H9 (cell line): ENCODE results near the gene CHMP1A. TPM values are rescaled to one million over a fixed set of nuclear protein-coding genes. Genes with fewer than 3 reads are reported as not detected.

ENCODE experiments used
- DNase-seq: peaks from one replicate; pipeline ENCODE4 v3.0.0-alpha.2; 2017
- H2AFZ ChIP-seq: one replicate; pipeline ENCODE4 v1.6.1; 2013; ENCODE audit warnings: mild to moderate bottlenecking, low read length, control low read depth, moderate library complexity
- H2AK5ac ChIP-seq: 2 replicates; pipeline ENCODE4 v1.6.1; 2013; ENCODE audit warnings: low read length, control low read depth, mixed read lengths; ENCODE audit not compliant: insufficient read length
- H2BK120ac ChIP-seq: one replicate; pipeline ENCODE4 v1.6.1; 2013; ENCODE audit warnings: low read depth, mild to moderate bottlenecking, low read length, control low read depth, inconsistent platforms; ENCODE audit not compliant: poor library complexity, severe bottlenecking
- H2BK12ac ChIP-seq: 2 replicates; pipeline ENCODE4 v1.6.1; 2013; ENCODE audit warnings: low read length, control low read depth, mixed read lengths, low read depth; ENCODE audit not compliant: insufficient read length
- H2BK15ac ChIP-seq: 2 replicates; pipeline ENCODE4 v1.6.1; 2013; ENCODE audit warnings: low read depth, low read length, control low read depth
- H2BK20ac ChIP-seq: one replicate; pipeline ENCODE4 v1.6.1; 2013; ENCODE audit warnings: low read depth, mild to moderate bottlenecking, low read length, control low read depth, inconsistent platforms; ENCODE audit not compliant: poor library complexity, severe bottlenecking
- H2BK5ac ChIP-seq: 2 replicates; pipeline ENCODE4 v1.6.1; 2013; ENCODE audit warnings: low read length, control low read depth, mixed read lengths; ENCODE audit not compliant: insufficient read length
- H3K14ac ChIP-seq: 2 replicates; pipeline ENCODE4 v1.6.1; 2013; ENCODE audit warnings: low read length, control low read depth; ENCODE audit not compliant: insufficient read depth
- H3K18ac ChIP-seq: 2 replicates; pipeline ENCODE4 v1.6.1; 2013; ENCODE audit warnings: low read depth, mild to moderate bottlenecking, mixed read lengths, low read length, control low read depth; ENCODE audit not compliant: insufficient read length
- H3K23ac ChIP-seq: 2 replicates; pipeline ENCODE4 v1.6.1; 2013; ENCODE audit warnings: low read length, control low read depth, mixed read lengths, low read depth; ENCODE audit not compliant: insufficient read length
- H3K23me2 ChIP-seq: 2 replicates; pipeline ENCODE4 v1.6.1; 2013; ENCODE audit warnings: low read depth, mild to moderate bottlenecking, mixed read lengths, low read length, control low read depth; ENCODE audit not compliant: insufficient read length, poor library complexity, severe bottlenecking
- H3K27ac ChIP-seq: 2 replicates; pipeline ENCODE4 v1.5.1; 2013; ENCODE audit warnings: low read length, control low read depth, mixed read lengths, low read depth; ENCODE audit not compliant: insufficient read length
- H3K27me3 ChIP-seq: 2 replicates; pipeline ENCODE4 v1.6.1; 2013; ENCODE audit warnings: low read length, control low read depth, inconsistent platforms; ENCODE audit not compliant: insufficient read depth
- H3K4ac ChIP-seq: 2 replicates; pipeline ENCODE4 v1.6.1; 2013; ENCODE audit warnings: low read depth, mild to moderate bottlenecking, control low read depth, inconsistent platforms, low read length, moderate library complexity
- H3K4me1 ChIP-seq: 2 replicates; pipeline ENCODE4 v1.6.1; 2013; ENCODE audit warnings: low read length, control low read depth, inconsistent platforms; ENCODE audit not compliant: insufficient read depth
- H3K4me2 ChIP-seq: 2 replicates; pipeline ENCODE4 v1.6.1; 2013; ENCODE audit warnings: low read length, control low read depth, mixed read lengths; ENCODE audit not compliant: insufficient read length, insufficient read depth
- H3K56ac ChIP-seq: 2 replicates; pipeline ENCODE4 v1.6.1; 2013; ENCODE audit warnings: low read depth, mild to moderate bottlenecking, mixed read lengths, low read length, control low read depth; ENCODE audit not compliant: insufficient read length
- H3K79me1 ChIP-seq: 2 replicates; pipeline ENCODE4 v1.6.1; 2013; ENCODE audit warnings: low read depth, mild to moderate bottlenecking, moderate library complexity, low read length, control low read depth, inconsistent platforms; ENCODE audit not compliant: insufficient read depth, poor library complexity, severe bottlenecking
- H3K79me2 ChIP-seq: 2 replicates; pipeline ENCODE4 v1.6.1; 2013; ENCODE audit warnings: low read length, control low read depth, inconsistent platforms; ENCODE audit not compliant: insufficient read depth
- H3K9ac ChIP-seq: 2 replicates; pipeline ENCODE4 v1.6.1; 2013; ENCODE audit warnings: low read length, control low read depth, mixed read lengths; ENCODE audit not compliant: insufficient read length; ENCODE audit errors: extremely low read depth
- H3K9me3 ChIP-seq: one replicate; pipeline ENCODE4 v1.6.1; 2013; ENCODE audit warnings: low read depth, low read length, inconsistent platforms; ENCODE audit not compliant: control insufficient read depth
- H3T11ph ChIP-seq: one replicate; pipeline ENCODE4 v1.6.1; 2013; ENCODE audit warnings: mild to moderate bottlenecking, low read length, control low read depth, inconsistent platforms
- H4K20me1 ChIP-seq: one replicate; pipeline ENCODE4 v1.6.1; 2013; ENCODE audit not compliant: control insufficient read depth, insufficient read length, insufficient read depth
- H4K5ac ChIP-seq: 2 replicates; pipeline ENCODE4 v1.6.1; 2013; ENCODE audit warnings: low read depth, mild to moderate bottlenecking, mixed read lengths, low read length, control low read depth; ENCODE audit not compliant: insufficient read length
- H4K8ac ChIP-seq: replicated peaks from 2 replicates; pipeline ENCODE4 v1.6.1; 2013; ENCODE audit warnings: low read length, control low read depth, mixed read lengths, low read depth; ENCODE audit not compliant: insufficient read length
- H4K91ac ChIP-seq: 2 replicates; pipeline ENCODE4 v1.6.1; 2013; ENCODE audit warnings: low read depth, mild to moderate bottlenecking, moderate library complexity, mixed read lengths, low read length, control low read depth; ENCODE audit not compliant: insufficient read length
- H3K27ac Mint-ChIP-seq, 3 experiments: 2 replicates in 2 of 3; 3 replicates in 1 of 3; pipeline ENCODE4 v1.8.0; 2020 to 2021; ENCODE audit warnings: mixed read lengths in 3 of 3, mild to moderate bottlenecking in 1 of 3, moderate library complexity in 1 of 3
- H3K27me3 Mint-ChIP-seq: 2 replicates; pipeline ENCODE4 v1.8.0; 2021; ENCODE audit warnings: low read depth, mild to moderate bottlenecking, moderate library complexity, mixed read lengths
- H3K36me3 Mint-ChIP-seq, 3 experiments: 2 replicates in 2 of 3; 3 replicates in 1 of 3; pipeline ENCODE4 v1.8.0; 2020 to 2021; ENCODE audit warnings: low read depth in 3 of 3, mixed read lengths in 3 of 3; ENCODE audit not compliant: insufficient read depth in 1 of 3
- H3K4me1 Mint-ChIP-seq, 2 experiments: 2 replicates each; pipeline ENCODE4 v1.8.0; 2020; ENCODE audit warnings: mixed read lengths in 2 of 2
- H3K4me3 Mint-ChIP-seq, 2 experiments: 2 replicates in 1 of 2; 3 replicates in 1 of 2; pipeline ENCODE4 v1.8.0; 2020 to 2021; ENCODE audit warnings: mild to moderate bottlenecking in 2 of 2, mixed read lengths in 2 of 2, moderate library complexity in 1 of 2
- H3K9me3 Mint-ChIP-seq, 2 experiments: 2 replicates in 1 of 2; 3 replicates in 1 of 2; pipeline ENCODE4 v1.8.0; 2020; ENCODE audit warnings: mild to moderate bottlenecking in 2 of 2, mixed read lengths in 2 of 2, moderate library complexity in 1 of 2
- WGBS: extraction: QIAGEN DNeasy Blood & Tissue Kit; methylation state at CpG from one replicate; pipeline ENCODE4 v1.1.7; 2013; ENCODE audit warnings: missing lambda C conversion rate, low lambda C conversion rate, mixed read lengths; ENCODE audit not compliant: insufficient read length; ENCODE audit errors: extremely low coverage; 5-methylcytosine and 5-hydroxymethylcytosine counted together
- total RNA-seq: library from RNA; stranded (reverse); gene quantifications from 2 replicates; pipeline ENCODE4 v1.2.1, GENCODE V29; 2021
- TF ChIP-seq, protein P1 (sequence below): fragments of 200-600 bp; sonication (generic); conservative IDR thresholded peaks from 3 replicates; pipeline ENCODE4 v1.8.0; 2021; ENCODE audit warnings: antibody characterized with exemption, mild to moderate bottlenecking

CHMP1A gene
- total RNA-seq, 1 experiment from 2014 or later: 89.6 TPM

DNA sequence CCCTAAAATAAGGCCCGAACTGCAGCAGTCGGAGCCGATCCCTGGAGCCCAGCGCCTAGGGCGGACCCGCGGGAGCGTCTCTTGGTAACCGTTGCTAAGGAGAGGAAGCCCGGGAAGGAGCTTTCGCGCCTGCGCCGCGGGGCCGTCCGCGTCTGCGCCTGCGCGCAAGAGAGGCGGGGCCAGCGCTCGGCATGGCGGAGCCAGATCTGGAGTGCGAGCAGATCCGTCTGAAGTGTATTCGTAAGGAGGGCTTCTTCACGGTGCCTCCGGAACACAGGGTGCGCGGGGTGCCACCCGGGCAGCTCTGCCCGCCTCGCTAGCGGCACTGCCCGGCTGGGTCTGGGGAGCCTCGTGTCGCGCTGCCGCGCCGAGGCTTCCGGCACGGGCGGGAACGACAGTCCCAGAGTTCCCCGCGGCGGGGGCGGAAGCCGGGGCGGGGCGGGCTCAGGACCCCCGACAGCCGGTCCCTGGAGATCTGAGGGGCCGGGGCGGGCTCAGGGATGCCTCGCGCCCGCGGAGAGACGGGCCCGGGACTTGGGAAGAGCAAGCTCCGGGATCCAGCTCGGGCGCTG lies 29.1 kb upstream of the CHMP1A start, which contains the start of gene CDK10:
Gene CDK10, plus strand, starts transcription at position 170 of the 572 bp plus-strand sequence. Its CDS starts 22 bp downstream, at position 192.
- no peak within 1 kb of the TSS for H3K23ac ChIP-seq
- H2BK5ac ChIP-seq: no peak within 1 kb of the TSS
- Mint-ChIP-seq H3K27me3 (peaks cover 3% of the 10 kb centered on the region), H3K36me3 (peaks cover 62 to 76% (median 64%) of the 10 kb centered on the region in 3 experiments), H3K27ac (peak within 1 kb of the TSS; percentile 62 to 91 (median 80); a peak in 6 of 7 replicates), H3K9me3 (peaks cover 40 to 44% of the 10 kb centered on the region in 2 experiments), H3K4me3 (peak within 1 kb of the TSS; percentile 83 to 89), H3K4me1 (peaks cover 6 to 7% of the 10 kb centered on the region in 2 experiments)
- no peak within 1 kb of the TSS; the same call in 1 of the 2 replicates for H2BK15ac ChIP-seq
- H3K79me2 ChIP-seq: no peaks in the 10 kb centered on the region
- H2BK12ac ChIP-seq: no peak within 1 kb of the TSS
- H3K27ac ChIP-seq: no peak within 1 kb of the TSS
- no CpG with 5 or more reads among the region's 67 CpGs for WGBS
- no peak within 1 kb of the TSS for H4K5ac ChIP-seq
- no peaks in the 10 kb centered on the region for H3K79me1 ChIP-seq
- H3K4me1 ChIP-seq: no peaks in the 10 kb centered on the region
- peak within 1 kb of the TSS; percentile 94; the same call in 1 of the 2 replicates for H3K14ac ChIP-seq
- peak within 1 kb of the TSS; percentile 59 for H3K4me2 ChIP-seq
- DNase-seq: peak; percentile 91
- no peak within 1 kb of the TSS for H3K56ac ChIP-seq
- no peak within 1 kb of the TSS for H3K4ac ChIP-seq
- H3K18ac ChIP-seq: peak within 1 kb of the TSS; percentile 95
- H3K27me3 ChIP-seq: no peaks in the 10 kb centered on the region
- H4K91ac ChIP-seq: no peak within 1 kb of the TSS
- H2BK20ac ChIP-seq: no peak within 1 kb of the TSS
- no peak within 1 kb of the TSS for H3T11ph ChIP-seq
- peaks cover 20% of the 10 kb centered on the region for H3K9me3 ChIP-seq
- H2BK120ac ChIP-seq: no peak within 1 kb of the TSS
- H3K9ac ChIP-seq: peak within 1 kb of the TSS; percentile 76
- H4K8ac ChIP-seq: no peak within 1 kb of the TSS
- no peaks in the 10 kb centered on the region for H4K20me1 ChIP-seq
- TF ChIP-seq, protein P1, sequence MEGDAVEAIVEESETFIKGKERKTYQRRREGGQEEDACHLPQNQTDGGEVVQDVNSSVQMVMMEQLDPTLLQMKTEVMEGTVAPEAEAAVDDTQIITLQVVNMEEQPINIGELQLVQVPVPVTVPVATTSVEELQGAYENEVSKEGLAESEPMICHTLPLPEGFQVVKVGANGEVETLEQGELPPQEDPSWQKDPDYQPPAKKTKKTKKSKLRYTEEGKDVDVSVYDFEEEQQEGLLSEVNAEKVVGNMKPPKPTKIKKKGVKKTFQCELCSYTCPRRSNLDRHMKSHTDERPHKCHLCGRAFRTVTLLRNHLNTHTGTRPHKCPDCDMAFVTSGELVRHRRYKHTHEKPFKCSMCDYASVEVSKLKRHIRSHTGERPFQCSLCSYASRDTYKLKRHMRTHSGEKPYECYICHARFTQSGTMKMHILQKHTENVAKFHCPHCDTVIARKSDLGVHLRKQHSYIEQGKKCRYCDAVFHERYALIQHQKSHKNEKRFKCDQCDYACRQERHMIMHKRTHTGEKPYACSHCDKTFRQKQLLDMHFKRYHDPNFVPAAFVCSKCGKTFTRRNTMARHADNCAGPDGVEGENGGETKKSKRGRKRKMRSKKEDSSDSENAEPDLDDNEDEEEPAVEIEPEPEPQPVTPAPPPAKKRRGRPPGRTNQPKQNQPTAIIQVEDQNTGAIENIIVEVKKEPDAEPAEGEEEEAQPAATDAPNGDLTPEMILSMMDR: no peak
- peaks cover 8% of the 10 kb centered on the region for H3K23me2 ChIP-seq
- no peak within 1 kb of the TSS for H2AFZ ChIP-seq
- H2AK5ac ChIP-seq: no peak within 1 kb of the TSS
